HUES64 (cell line): ENCODE results near the gene CDH6. TPM values are rescaled to one million over a fixed set of nuclear protein-coding genes. Genes with fewer than 3 reads are reported as not detected.

Source experiments
- H3K27ac ChIP-seq: 2 replicates; pipeline ENCODE4 v1.7.0; 2013; ENCODE audit warnings: low read depth, low read length, inconsistent platforms
- H3K27me3 ChIP-seq: 2 replicates; pipeline ENCODE4 v1.6.1; 2013; ENCODE audit warnings: mild to moderate bottlenecking, low read length; ENCODE audit not compliant: insufficient read depth
- H3K36me3 ChIP-seq: 2 replicates; pipeline ENCODE4 v1.6.1; 2013; ENCODE audit warnings: mild to moderate bottlenecking, low read length; ENCODE audit not compliant: insufficient read depth
- H3K4me1 ChIP-seq: 2 replicates; pipeline ENCODE4 v1.6.1; 2013; ENCODE audit warnings: mild to moderate bottlenecking, low read length, moderate library complexity; ENCODE audit not compliant: insufficient read depth
- H3K4me3 ChIP-seq: 2 replicates; pipeline ENCODE4 v1.5.1; 2013; ENCODE audit warnings: mild to moderate bottlenecking, low read length, moderate library complexity
- H3K9ac ChIP-seq: 2 replicates; pipeline ENCODE4 v1.6.1; 2013; ENCODE audit warnings: mild to moderate bottlenecking, low read depth, low read length
- H3K9me3 ChIP-seq: 2 replicates; pipeline ENCODE4 v1.6.1; 2013; ENCODE audit warnings: low read depth, low read length; ENCODE audit not compliant: insufficient read depth
- WGBS: fragments of 150-250, 120-280 bp; methylation state at CpG from one replicate; pipeline ENCODE4 v1.1.7; 2013; ENCODE audit warnings: missing lambda C conversion rate; 5-methylcytosine and 5-hydroxymethylcytosine counted together
- polyA plus RNA-seq, 2 experiments: library from polyadenylated mRNA; stranded (reverse); fragments of 50-300 nt; gene quantifications; one replicate each; pipeline ENCODE4 v1.2.3, GENCODE V29; 2013

CDH6 gene
- 22.9 TPM for polyA plus RNA-seq (2013, experiment 1 of 2)
- 37.2 TPM for polyA plus RNA-seq (2013, experiment 2 of 2)

- Histone ChIP-seq H3K27ac (no peak within 1 kb of the TSS; the same call in 1 of the 2 replicates), H3K4me1 (peaks cover 27% of the 10 kb centered on the region), H3K9me3 (no peaks in the 10 kb centered on the region), H3K4me3 (peak within 1 kb of the TSS; percentile 72), H3K27me3 (peaks cover 49% of the 10 kb centered on the region), H3K36me3 (peaks cover 2% of the 10 kb centered on the region; the same call in 1 of the 2 replicates), H3K9ac (peak within 1 kb of the TSS; percentile 76)
- under 1% methylated on average over 65 of the region's 67 CpGs for WGBS
Measured at GRCh38 chr5:31193591-31194467, at the start of gene CDH6. TSS of gene CDH6 (plus strand) at chr5:31193686. CDS start at chr5:31267474, 73,788 bp downstream.

GRCh38 chr5:31144364-31144763 lies 49.1 kb upstream of the CDH6 start:
- H3K4me3 ChIP-seq = no peak overlapping the region
- no peaks in the 10 kb centered on the region for H3K27me3 ChIP-seq
- no peak overlapping the region for H3K9ac ChIP-seq
- H3K36me3 ChIP-seq = no peaks in the 10 kb centered on the region
- WGBS = 90% methylated on average over 7 of the region's 7 CpGs
- 0 out of 2 replicates have a peak, but pooled peaks cover 5% of the 10 kb centered on the region for H3K4me1 ChIP-seq
- H3K9me3 ChIP-seq = no peaks in the 10 kb centered on the region
- H3K27ac ChIP-seq = no peak overlapping the region

GRCh38 chr5:31148959-31149475 lies 44.5 kb upstream of the CDH6 start:
- Histone ChIP-seq H3K9me3 (no peaks in the 10 kb centered on the region), H3K27me3 (no peaks in the 10 kb centered on the region), H3K4me1 (peaks cover 21% of the 10 kb centered on the region), H3K27ac (no peak overlapping the region), H3K36me3 (no peaks in the 10 kb centered on the region), H3K4me3 (no peak overlapping the region), H3K9ac (no peak overlapping the region)
- 78% methylated on average over 2 of the region's 2 CpGs for WGBS

- Histone ChIP-seq H3K4me1 (peaks cover 30% of the 10 kb centered on the region), H3K27me3 (no peaks in the 10 kb centered on the region), H3K4me3 (no peak overlapping the region), H3K9ac (no peak overlapping the region), H3K9me3 (no peaks in the 10 kb centered on the region), H3K36me3 (no peaks in the 10 kb centered on the region), H3K27ac (0 out of 2 replicates have a peak overlapping the region, but pooled peaks have one; percentile 10)
- 67% methylated on average over 1 of the region's 2 CpGs for WGBS
Measured at GRCh38 chr5:31153521-31153920, 40.0 kb upstream of the CDH6 start.

- peaks cover 33% of the 10 kb centered on the region for H3K4me1 ChIP-seq
- no peak overlapping the region for H3K27ac ChIP-seq
- H3K4me3 ChIP-seq = no peak overlapping the region
- no peaks in the 10 kb centered on the region for H3K36me3 ChIP-seq
- H3K9ac ChIP-seq = no peak overlapping the region
- no peaks in the 10 kb centered on the region for H3K27me3 ChIP-seq
- 69% methylated on average over 3 of the region's 3 CpGs for WGBS
- H3K9me3 ChIP-seq = no peaks in the 10 kb centered on the region
Measured at GRCh38 chr5:31156631-31157160, 36.8 kb upstream of the CDH6 start.

GRCh38 chr5:31157720-31158119 lies 35.8 kb upstream of the CDH6 start:
- Histone ChIP-seq H3K9me3 (no peaks in the 10 kb centered on the region), H3K27me3 (no peaks in the 10 kb centered on the region), H3K27ac (no peak overlapping the region), H3K4me3 (no peak overlapping the region), H3K36me3 (no peaks in the 10 kb centered on the region), H3K4me1 (peaks cover 39% of the 10 kb centered on the region), H3K9ac (no peak overlapping the region)
- 90% methylated on average over 4 of the region's 5 CpGs for WGBS

- Histone ChIP-seq H3K4me1 (peaks cover 30% of the 10 kb centered on the region), H3K4me3 (no peak overlapping the region), H3K27me3 (no peaks in the 10 kb centered on the region), H3K9ac (no peak overlapping the region), H3K9me3 (no peaks in the 10 kb centered on the region), H3K36me3 (no peaks in the 10 kb centered on the region), H3K27ac (no peak overlapping the region)
- 87% methylated on average over 1 of the region's 1 CpG for WGBS
Measured at GRCh38 chr5:31158686-31159085, 34.8 kb upstream of the CDH6 start.

GRCh38 chr5:31161781-31162181 lies 31.7 kb upstream of the CDH6 start:
- Histone ChIP-seq H3K4me3 (peak overlapping the region; percentile 24; the same call in 1 of the 2 replicates), H3K4me1 (peaks cover 22% of the 10 kb centered on the region), H3K27me3 (no peaks in the 10 kb centered on the region), H3K9me3 (no peaks in the 10 kb centered on the region), H3K27ac (peak overlapping the region; percentile 58), H3K9ac (peak overlapping the region; percentile 35; the same call in 1 of the 2 replicates), H3K36me3 (no peaks in the 10 kb centered on the region)
- 39% methylated on average over 2 of the region's 2 CpGs for WGBS

- Histone ChIP-seq H3K36me3 (no peaks in the 10 kb centered on the region), H3K9me3 (no peaks in the 10 kb centered on the region), H3K4me1 (peaks cover 18% of the 10 kb centered on the region), H3K27ac (no peak overlapping the region), H3K27me3 (no peaks in the 10 kb centered on the region), H3K9ac (no peak overlapping the region), H3K4me3 (no peak overlapping the region)
- 95% methylated on average over 1 of the region's 2 CpGs for WGBS
Measured at GRCh38 chr5:31165729-31166128, 27.8 kb upstream of the CDH6 start.

GRCh38 chr5:31169379-31169778 lies 24.1 kb upstream of the CDH6 start:
- Histone ChIP-seq H3K9me3 (no peaks in the 10 kb centered on the region), H3K36me3 (no peaks in the 10 kb centered on the region), H3K27me3 (no peaks in the 10 kb centered on the region), H3K4me1 (no peaks in the 10 kb centered on the region), H3K9ac (no peak overlapping the region), H3K4me3 (no peak overlapping the region), H3K27ac (no peak overlapping the region)
- WGBS = 94% methylated on average over 7 of the region's 7 CpGs

- Histone ChIP-seq H3K27me3 (no peaks in the 10 kb centered on the region), H3K4me1 (no peaks in the 10 kb centered on the region), H3K9me3 (no peaks in the 10 kb centered on the region), H3K27ac (no peak overlapping the region), H3K4me3 (no peak overlapping the region), H3K9ac (no peak overlapping the region), H3K36me3 (no peaks in the 10 kb centered on the region)
Measured at GRCh38 chr5:31172881-31173280, 20.6 kb upstream of the CDH6 start.
